NB4 (cell line): Measurements from ENCODE around the gene PECR.

Source experiments
- DNase-seq: peaks from one replicate; pipeline ENCODE4 v3.0.0; 2010; ENCODE audit warnings: low read depth
- H3K4me3 ChIP-seq: one replicate; pipeline ENCODE4 v1.5.1; 2011; ENCODE audit warnings: mild to moderate bottlenecking, low read depth, low read length, moderate library complexity
- CTCF ChIP-seq: IDR thresholded peaks from one replicate; pipeline ENCODE4 v1.5.1; 2012; ENCODE audit warnings: low read depth, low read length
- MAX ChIP-seq: IDR thresholded peaks from 2 replicates; pipeline ENCODE4 v1.6.1; 2011; ENCODE audit warnings: low read depth, low read length
- MYC ChIP-seq: IDR thresholded peaks from 2 replicates; pipeline ENCODE4 v1.6.1; 2011; ENCODE audit warnings: low read depth, low read length
- POLR2A ChIP-seq: IDR thresholded peaks from 2 replicates; pipeline ENCODE4 v1.6.1; 2011; ENCODE audit warnings: mild to moderate bottlenecking; ENCODE audit not compliant: insufficient read length; ENCODE audit errors: extremely low read depth

PECR gene

GRCh38 chr2:216081487-216082116, at the start of gene PECR, which contains the start of gene TMEM169:
Gene PECR (minus strand): TSS chr2:216081809. CDS start chr2:216081741, 68 bp downstream.
Gene TMEM169 (plus strand): TSS chr2:216081919. CDS start chr2:216095964, 14,045 bp downstream.
- TF ChIP-seq CTCF = no peak
- TF ChIP-seq MYC = no peak
- no peak for TF ChIP-seq POLR2A
- no peak for TF ChIP-seq MAX
- peak; percentile 63 for DNase-seq
- H3K4me3 ChIP-seq = peak within 1 kb of the TSS; percentile 56

GRCh38 chr2:216130346-216130971, 48.9 kb upstream of the PECR start:
- TF ChIP-seq POLR2A = no peak
- no peak for TF ChIP-seq CTCF
- TF ChIP-seq MYC = no peak
- TF ChIP-seq MAX = no peak
- no peak overlapping the region for H3K4me3 ChIP-seq
- no peak for DNase-seq

GRCh38 chr2:216126943-216127342, 45.3 kb upstream of the PECR start:
- TF ChIP-seq MAX = no peak
- no peak for TF ChIP-seq MYC
- no peak for TF ChIP-seq CTCF
- TF ChIP-seq POLR2A = no peak
- no peak for DNase-seq
- H3K4me3 ChIP-seq = no peak overlapping the region

GRCh38 chr2:216121255-216121654, 39.6 kb upstream of the PECR start:
- TF ChIP-seq MYC (no peak), MAX (no peak), CTCF (no peak), POLR2A (no peak)
- DNase-seq = no peak
- H3K4me3 ChIP-seq = no peak overlapping the region

- no peak overlapping the region for H3K4me3 ChIP-seq
- DNase-seq = no peak
- no peak for TF ChIP-seq POLR2A
- TF ChIP-seq CTCF = no peak
- no peak for TF ChIP-seq MAX
- no peak for TF ChIP-seq MYC
These were observed 38.4 kb upstream of the PECR start for GRCh38 chr2:216119986-216120385.
